Measurements from ENCODE around the gene CORO1A.

DNA sequence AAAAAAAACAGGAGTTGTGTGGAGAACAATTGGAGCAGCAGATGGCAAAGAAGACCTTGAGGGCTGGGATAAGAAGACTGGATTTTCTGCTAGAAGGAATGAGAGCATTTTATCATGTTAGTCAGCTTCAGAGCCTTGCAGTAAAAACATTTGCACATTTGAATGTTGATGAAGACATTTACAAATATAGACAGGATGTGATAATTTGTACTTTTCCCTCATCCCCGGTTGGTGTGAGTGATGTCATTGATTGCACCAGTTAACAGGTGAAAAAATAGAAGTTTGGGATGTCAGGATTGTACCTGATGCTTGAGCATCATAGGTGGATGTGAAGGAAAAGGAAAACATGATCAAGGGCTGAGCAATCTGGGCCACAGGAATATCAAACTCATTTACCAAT, 37.7 kb upstream of the CORO1A start:
- TF ChIP-seq, protein P1, sequence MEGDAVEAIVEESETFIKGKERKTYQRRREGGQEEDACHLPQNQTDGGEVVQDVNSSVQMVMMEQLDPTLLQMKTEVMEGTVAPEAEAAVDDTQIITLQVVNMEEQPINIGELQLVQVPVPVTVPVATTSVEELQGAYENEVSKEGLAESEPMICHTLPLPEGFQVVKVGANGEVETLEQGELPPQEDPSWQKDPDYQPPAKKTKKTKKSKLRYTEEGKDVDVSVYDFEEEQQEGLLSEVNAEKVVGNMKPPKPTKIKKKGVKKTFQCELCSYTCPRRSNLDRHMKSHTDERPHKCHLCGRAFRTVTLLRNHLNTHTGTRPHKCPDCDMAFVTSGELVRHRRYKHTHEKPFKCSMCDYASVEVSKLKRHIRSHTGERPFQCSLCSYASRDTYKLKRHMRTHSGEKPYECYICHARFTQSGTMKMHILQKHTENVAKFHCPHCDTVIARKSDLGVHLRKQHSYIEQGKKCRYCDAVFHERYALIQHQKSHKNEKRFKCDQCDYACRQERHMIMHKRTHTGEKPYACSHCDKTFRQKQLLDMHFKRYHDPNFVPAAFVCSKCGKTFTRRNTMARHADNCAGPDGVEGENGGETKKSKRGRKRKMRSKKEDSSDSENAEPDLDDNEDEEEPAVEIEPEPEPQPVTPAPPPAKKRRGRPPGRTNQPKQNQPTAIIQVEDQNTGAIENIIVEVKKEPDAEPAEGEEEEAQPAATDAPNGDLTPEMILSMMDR (conservative IDR thresholded peaks at IDR 0.05; ENCODE audit: low read length), result no peak
- no peak for TF ChIP-seq EZH2phosphoT487 (IDR thresholded peaks at IDR 0.05; ENCODE audit: borderline replicate concordance, low read depth, low read length)

Measured in OCI-LY7 (cell line).